ENCODE results near the gene GAGE12H. TPM values are rescaled to one million over a fixed set of nuclear protein-coding genes. Genes with fewer than 3 reads are reported as not detected.
"Not testable (repeated sequence)": the region's sequence is repeated elsewhere in the genome, so short reads cannot be mapped to it uniquely, and the experiment has no call there.

Gene GAGE12H, protein sequence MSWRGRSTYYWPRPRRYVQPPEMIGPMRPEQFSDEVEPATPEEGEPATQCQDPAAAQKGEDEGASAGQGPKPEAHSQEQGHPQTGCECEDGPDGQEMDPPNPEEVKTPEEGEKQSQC
- not detected for total RNA-seq

DNA sequence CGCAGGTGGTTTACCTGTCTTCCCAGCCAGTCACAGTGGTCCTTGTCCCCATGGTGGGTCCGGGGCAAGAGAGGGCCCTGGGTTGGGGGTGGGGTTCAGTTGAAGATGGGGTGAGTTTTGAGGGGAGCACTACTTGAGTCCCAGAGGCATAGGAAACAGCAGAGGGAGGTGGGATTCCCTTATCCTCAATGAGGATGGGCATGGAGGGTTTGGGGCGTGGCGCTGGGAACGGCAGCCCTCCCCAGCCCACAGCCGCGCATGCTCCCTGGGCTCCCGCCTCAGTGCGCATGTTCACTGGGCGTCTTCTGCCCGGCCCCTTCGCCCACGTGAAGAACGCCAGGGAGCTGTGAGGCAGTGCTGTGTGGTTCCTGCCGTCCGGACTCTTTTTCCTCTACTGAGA lies at the start of gene GAGE12H:
GAGE12H (plus strand) TSS at position 301 of the 400 bp plus-strand sequence. CDS start 1,155 bp downstream, outside the sequence.
- H3K4me1 ChIP-seq; H3K9me3 ChIP-seq; H3K27me3 ChIP-seq; H3K36me3 ChIP-seq; H3K4me3 ChIP-seq; intact Hi-C loops (cut with DNase I); H3K27ac ChIP-seq; DNase-seq (ENCODE audit: extremely low spot score in 2 of 2): not testable (repeated sequence)

DNA sequence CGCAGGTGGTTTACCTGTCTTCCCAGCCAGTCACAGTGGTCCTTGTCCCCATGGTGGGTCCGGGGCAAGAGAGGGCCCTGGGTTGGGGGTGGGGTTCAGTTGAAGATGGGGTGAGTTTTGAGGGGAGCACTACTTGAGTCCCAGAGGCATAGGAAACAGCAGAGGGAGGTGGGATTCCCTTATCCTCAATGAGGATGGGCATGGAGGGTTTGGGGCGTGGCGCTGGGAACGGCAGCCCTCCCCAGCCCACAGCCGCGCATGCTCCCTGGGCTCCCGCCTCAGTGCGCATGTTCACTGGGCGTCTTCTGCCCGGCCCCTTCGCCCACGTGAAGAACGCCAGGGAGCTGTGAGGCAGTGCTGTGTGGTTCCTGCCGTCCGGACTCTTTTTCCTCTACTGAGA lies 47.9 kb upstream of the GAGE12H start, which contains the start of gene GAGE12C:
GAGE12C (plus strand) TSS at position 301 of the 400 bp plus-strand sequence. CDS start 1,155 bp downstream, outside the sequence.
- H3K36me3 ChIP-seq; intact Hi-C loops (cut with DNase I); DNase-seq (ENCODE audit: extremely low spot score in 2 of 2); H3K4me3 ChIP-seq; H3K27ac ChIP-seq; H3K27me3 ChIP-seq; H3K9me3 ChIP-seq; H3K4me1 ChIP-seq: not testable (repeated sequence)

DNA sequence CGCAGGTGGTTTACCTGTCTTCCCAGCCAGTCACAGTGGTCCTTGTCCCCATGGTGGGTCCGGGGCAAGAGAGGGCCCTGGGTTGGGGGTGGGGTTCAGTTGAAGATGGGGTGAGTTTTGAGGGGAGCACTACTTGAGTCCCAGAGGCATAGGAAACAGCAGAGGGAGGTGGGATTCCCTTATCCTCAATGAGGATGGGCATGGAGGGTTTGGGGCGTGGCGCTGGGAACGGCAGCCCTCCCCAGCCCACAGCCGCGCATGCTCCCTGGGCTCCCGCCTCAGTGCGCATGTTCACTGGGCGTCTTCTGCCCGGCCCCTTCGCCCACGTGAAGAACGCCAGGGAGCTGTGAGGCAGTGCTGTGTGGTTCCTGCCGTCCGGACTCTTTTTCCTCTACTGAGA lies 38.3 kb upstream of the GAGE12H start, which contains the start of gene GAGE12D:
GAGE12D (plus strand) TSS at position 301 of the 400 bp plus-strand sequence. CDS start 1,155 bp downstream, outside the sequence.
- H3K27me3 ChIP-seq; DNase-seq (ENCODE audit: extremely low spot score in 2 of 2); H3K4me3 ChIP-seq; H3K27ac ChIP-seq; intact Hi-C loops (cut with DNase I); H3K9me3 ChIP-seq; H3K4me1 ChIP-seq; H3K36me3 ChIP-seq: not testable (repeated sequence)

- H3K27ac ChIP-seq; H3K4me3 ChIP-seq; H3K9me3 ChIP-seq; H3K27me3 ChIP-seq; H3K36me3 ChIP-seq; intact Hi-C loops (cut with DNase I); DNase-seq (ENCODE audit: extremely low spot score in 2 of 2); H3K4me1 ChIP-seq: not testable (repeated sequence)
These were observed 28.8 kb upstream of the GAGE12H start, which contains the start of gene GAGE12E for GRCh38 chrX:49550989-49551388. Gene GAGE12E (plus strand): TSS chrX:49551289. CDS start chrX:49552444, 1,155 bp downstream.

DNA sequence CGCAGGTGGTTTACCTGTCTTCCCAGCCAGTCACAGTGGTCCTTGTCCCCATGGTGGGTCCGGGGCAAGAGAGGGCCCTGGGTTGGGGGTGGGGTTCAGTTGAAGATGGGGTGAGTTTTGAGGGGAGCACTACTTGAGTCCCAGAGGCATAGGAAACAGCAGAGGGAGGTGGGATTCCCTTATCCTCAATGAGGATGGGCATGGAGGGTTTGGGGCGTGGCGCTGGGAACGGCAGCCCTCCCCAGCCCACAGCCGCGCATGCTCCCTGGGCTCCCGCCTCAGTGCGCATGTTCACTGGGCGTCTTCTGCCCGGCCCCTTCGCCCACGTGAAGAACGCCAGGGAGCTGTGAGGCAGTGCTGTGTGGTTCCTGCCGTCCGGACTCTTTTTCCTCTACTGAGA lies 19.2 kb upstream of the GAGE12H start, which contains the start of gene GAGE12F:
GAGE12F (plus strand) TSS at position 301 of the 400 bp plus-strand sequence. CDS start 1,155 bp downstream, outside the sequence.
- H3K27me3 ChIP-seq; DNase-seq (ENCODE audit: extremely low spot score in 2 of 2); H3K4me1 ChIP-seq; H3K9me3 ChIP-seq; H3K27ac ChIP-seq; intact Hi-C loops (cut with DNase I); H3K36me3 ChIP-seq; H3K4me3 ChIP-seq: not testable (repeated sequence)

GRCh38 chrX:49568728-49569127 lies 11.0 kb upstream of the GAGE12H start:
- H3K27ac ChIP-seq; H3K9me3 ChIP-seq; H3K4me3 ChIP-seq; H3K4me1 ChIP-seq; H3K27me3 ChIP-seq; DNase-seq (ENCODE audit: extremely low spot score in 2 of 2); H3K36me3 ChIP-seq; intact Hi-C loops (cut with DNase I): not testable (repeated sequence)

- H3K9me3 ChIP-seq; H3K27me3 ChIP-seq; H3K4me3 ChIP-seq; DNase-seq (ENCODE audit: extremely low spot score in 2 of 2); H3K36me3 ChIP-seq; H3K4me1 ChIP-seq; H3K27ac ChIP-seq; intact Hi-C loops (cut with DNase I): not testable (repeated sequence)
These were observed 10.6 kb upstream of the GAGE12H start for GRCh38 chrX:49569152-49569551.

DNA sequence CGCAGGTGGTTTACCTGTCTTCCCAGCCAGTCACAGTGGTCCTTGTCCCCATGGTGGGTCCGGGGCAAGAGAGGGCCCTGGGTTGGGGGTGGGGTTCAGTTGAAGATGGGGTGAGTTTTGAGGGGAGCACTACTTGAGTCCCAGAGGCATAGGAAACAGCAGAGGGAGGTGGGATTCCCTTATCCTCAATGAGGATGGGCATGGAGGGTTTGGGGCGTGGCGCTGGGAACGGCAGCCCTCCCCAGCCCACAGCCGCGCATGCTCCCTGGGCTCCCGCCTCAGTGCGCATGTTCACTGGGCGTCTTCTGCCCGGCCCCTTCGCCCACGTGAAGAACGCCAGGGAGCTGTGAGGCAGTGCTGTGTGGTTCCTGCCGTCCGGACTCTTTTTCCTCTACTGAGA lies 9.6 kb upstream of the GAGE12H start, which contains the start of gene GAGE12G:
GAGE12G (plus strand) TSS at position 301 of the 400 bp plus-strand sequence. CDS start 1,155 bp downstream, outside the sequence.
- H3K9me3 ChIP-seq; H3K27ac ChIP-seq; H3K4me1 ChIP-seq; intact Hi-C loops (cut with DNase I); DNase-seq (ENCODE audit: extremely low spot score in 2 of 2); H3K27me3 ChIP-seq; H3K4me3 ChIP-seq; H3K36me3 ChIP-seq: not testable (repeated sequence)

- H3K4me3 ChIP-seq; H3K9me3 ChIP-seq; intact Hi-C loops (cut with DNase I): not testable (repeated sequence)
These were observed 9.4 kb downstream of the GAGE12H start, which contains the start of gene GAGE2A for GRCh38 chrX:49589196-49589595. Gene GAGE2A (plus strand): TSS chrX:49589496. CDS start chrX:49590651, 1,155 bp downstream.

GRCh38 chrX:49589769-49590478 lies 10.2 kb downstream of the GAGE12H start:
- not testable (repeated sequence) for H3K4me3 ChIP-seq; DNase-seq (ENCODE audit: extremely low spot score in 2 of 2)

More at GRCh38 chrX:49589196-49589595, 9.4 kb downstream of the GAGE12H start, which contains the start of gene GAGE2A:
- not testable (repeated sequence) for DNase-seq (ENCODE audit: extremely low spot score in 2 of 2); H3K27me3 ChIP-seq; H3K27ac ChIP-seq; H3K36me3 ChIP-seq; H3K4me1 ChIP-seq

GRCh38 chrX:49590488-49590887 lies 10.7 kb downstream of the GAGE12H start:
- H3K27ac ChIP-seq; DNase-seq (ENCODE audit: extremely low spot score in 2 of 2); H3K27me3 ChIP-seq; H3K4me3 ChIP-seq; H3K4me1 ChIP-seq; H3K36me3 ChIP-seq; intact Hi-C loops (cut with DNase I); H3K9me3 ChIP-seq: not testable (repeated sequence)

More at GRCh38 chrX:49589769-49590478, 10.2 kb downstream of the GAGE12H start:
- H3K27me3 ChIP-seq; intact Hi-C loops (cut with DNase I); H3K4me1 ChIP-seq; H3K27ac ChIP-seq; H3K36me3 ChIP-seq; H3K9me3 ChIP-seq: not testable (repeated sequence)

DNA sequence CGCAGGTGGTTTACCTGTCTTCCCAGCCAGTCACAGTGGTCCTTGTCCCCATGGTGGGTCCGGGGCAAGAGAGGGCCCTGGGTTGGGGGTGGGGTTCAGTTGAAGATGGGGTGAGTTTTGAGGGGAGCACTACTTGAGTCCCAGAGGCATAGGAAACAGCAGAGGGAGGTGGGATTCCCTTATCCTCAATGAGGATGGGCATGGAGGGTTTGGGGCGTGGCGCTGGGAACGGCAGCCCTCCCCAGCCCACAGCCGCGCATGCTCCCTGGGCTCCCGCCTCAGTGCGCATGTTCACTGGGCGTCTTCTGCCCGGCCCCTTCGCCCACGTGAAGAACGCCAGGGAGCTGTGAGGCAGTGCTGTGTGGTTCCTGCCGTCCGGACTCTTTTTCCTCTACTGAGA lies 19.0 kb downstream of the GAGE12H start, which contains the start of gene GAGE1:
GAGE1 (plus strand) TSS at position 301 of the 400 bp plus-strand sequence. CDS start 1,155 bp downstream, outside the sequence.
- H3K27me3 ChIP-seq; intact Hi-C loops (cut with DNase I); H3K36me3 ChIP-seq; H3K4me3 ChIP-seq; H3K9me3 ChIP-seq; H3K27ac ChIP-seq; H3K4me1 ChIP-seq; DNase-seq (ENCODE audit: extremely low spot score in 2 of 2): not testable (repeated sequence)
